Measurements from ENCODE around the gene DCTPP1. TPM values are rescaled to one million over a fixed set of nuclear protein-coding genes. Genes with fewer than 3 reads are reported as not detected.

DCTPP1 gene
- total RNA-seq, 4 donors from 2014 or later, result 7.4 to 28.6 (median 22.7) TPM

DNA sequence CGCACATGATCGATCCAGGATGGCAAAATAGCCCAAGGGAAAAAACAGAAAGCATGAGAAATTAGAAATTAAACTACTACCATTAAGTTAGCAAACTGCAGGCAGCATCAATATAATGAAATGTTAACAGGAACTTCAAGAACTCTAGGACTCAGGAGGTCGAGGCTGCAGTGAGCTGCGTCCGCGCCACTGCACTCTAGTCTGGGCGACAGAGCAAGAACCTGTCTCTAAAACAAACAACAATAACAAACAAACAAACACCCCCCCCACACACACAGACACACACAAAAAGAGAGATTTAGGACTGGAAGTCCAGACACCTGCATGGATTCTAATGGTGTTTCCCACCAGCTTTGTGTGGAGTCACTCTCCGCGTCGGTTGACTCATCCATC, 16.4 kb upstream of the DCTPP1 start:
- intact Hi-C loops (cut with DNase I), result loop anchor here (5.0 kb wide), 1 partner anchor 81 kb away; the partner anchor contains the start of gene ZNF768
- WGBS, 2 donors, result 78 to 80% methylated on average over 9 to 10 of the region's 10 CpGs
- no peak for TF ChIP-seq POLR2A (IDR thresholded peaks at IDR 0.05)
- TF ChIP-seq, protein P1, sequence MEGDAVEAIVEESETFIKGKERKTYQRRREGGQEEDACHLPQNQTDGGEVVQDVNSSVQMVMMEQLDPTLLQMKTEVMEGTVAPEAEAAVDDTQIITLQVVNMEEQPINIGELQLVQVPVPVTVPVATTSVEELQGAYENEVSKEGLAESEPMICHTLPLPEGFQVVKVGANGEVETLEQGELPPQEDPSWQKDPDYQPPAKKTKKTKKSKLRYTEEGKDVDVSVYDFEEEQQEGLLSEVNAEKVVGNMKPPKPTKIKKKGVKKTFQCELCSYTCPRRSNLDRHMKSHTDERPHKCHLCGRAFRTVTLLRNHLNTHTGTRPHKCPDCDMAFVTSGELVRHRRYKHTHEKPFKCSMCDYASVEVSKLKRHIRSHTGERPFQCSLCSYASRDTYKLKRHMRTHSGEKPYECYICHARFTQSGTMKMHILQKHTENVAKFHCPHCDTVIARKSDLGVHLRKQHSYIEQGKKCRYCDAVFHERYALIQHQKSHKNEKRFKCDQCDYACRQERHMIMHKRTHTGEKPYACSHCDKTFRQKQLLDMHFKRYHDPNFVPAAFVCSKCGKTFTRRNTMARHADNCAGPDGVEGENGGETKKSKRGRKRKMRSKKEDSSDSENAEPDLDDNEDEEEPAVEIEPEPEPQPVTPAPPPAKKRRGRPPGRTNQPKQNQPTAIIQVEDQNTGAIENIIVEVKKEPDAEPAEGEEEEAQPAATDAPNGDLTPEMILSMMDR (IDR thresholded peaks at IDR 0.05), result no peak
- no peak for DNase-seq
- Histone ChIP-seq H3K4me1 (peaks cover 9 to 36% (median 18%) of the 10 kb centered on the region in 3 donors), H3K27me3 (no peaks in the 10 kb centered on the region), H3K4me3 (peak overlapping the region; percentile 78 to 91 (median 88)), H3K27ac (peak overlapping the region; percentile 89 to 96 (median 93)), H3K36me3 (peaks cover 0 to 19% (median 5%) of the 10 kb centered on the region in 3 donors), H3K9me3 (no peaks in the 10 kb centered on the region)

GRCh38 chr16:30445408-30446202, 15.8 kb upstream of the DCTPP1 start, which contains the start of gene SEPHS2:
SEPHS2 (minus strand) TSS chr16:30445874; CDS start chr16:30445727, 147 bp downstream.
- Histone ChIP-seq H3K9me3 (no peaks in the 10 kb centered on the region), H3K27ac (peak within 1 kb of the TSS; percentile 89 to 96 (median 93)), H3K27me3 (no peaks in the 10 kb centered on the region), H3K4me3 (peak within 1 kb of the TSS; percentile 78 to 91 (median 88)), H3K36me3 (peaks cover 0 to 19% (median 5%) of the 10 kb centered on the region in 3 donors), H3K4me1 (peaks cover 9 to 36% (median 18%) of the 10 kb centered on the region in 3 donors)
- DNase-seq, result peak; percentile 88
- TF ChIP-seq, protein P1 (IDR thresholded peaks at IDR 0.05), result peak in 5 of 6 experiments; percentile 16 to 40 (median 23)
- peak in 3 of 4 donors; percentile 91 to 93 (median 92) for TF ChIP-seq POLR2A (IDR thresholded peaks at IDR 0.05)
- WGBS, 2 donors, result 1% methylated on average over 21 of the region's 59 CpGs
- intact Hi-C loops (cut with DNase I), result loop anchor here (5.0 kb wide), 1 partner anchor 82 kb away; the partner anchor contains the start of gene ZNF768

- no peaks in the 10 kb centered on the region for H3K27me3 ChIP-seq
- DNase-seq, result no peak
- H3K36me3 ChIP-seq, result peaks cover 0 to 19% (median 5%) of the 10 kb centered on the region in 3 donors
- H3K9me3 ChIP-seq, result no peaks in the 10 kb centered on the region
- peaks cover 9 to 36% (median 18%) of the 10 kb centered on the region in 3 donors for H3K4me1 ChIP-seq
- WGBS, 2 donors, result 38 to 46% methylated on average over 6 of the region's 11 CpGs
- peak overlapping the region; percentile 89 to 96 (median 93) for H3K27ac ChIP-seq
- H3K4me3 ChIP-seq, result peak overlapping the region; percentile 78 to 91 (median 88)
- intact Hi-C loops (cut with DNase I), result loop anchor here (5.0 kb wide), 1 partner anchor 82 kb away; the partner anchor contains the start of gene ZNF768
- no peak for TF ChIP-seq POLR2A (IDR thresholded peaks at IDR 0.05)
- TF ChIP-seq, protein P1 (IDR thresholded peaks at IDR 0.05), result no peak
Measured at GRCh38 chr16:30445149-30445407, 15.2 kb upstream of the DCTPP1 start.

DNA sequence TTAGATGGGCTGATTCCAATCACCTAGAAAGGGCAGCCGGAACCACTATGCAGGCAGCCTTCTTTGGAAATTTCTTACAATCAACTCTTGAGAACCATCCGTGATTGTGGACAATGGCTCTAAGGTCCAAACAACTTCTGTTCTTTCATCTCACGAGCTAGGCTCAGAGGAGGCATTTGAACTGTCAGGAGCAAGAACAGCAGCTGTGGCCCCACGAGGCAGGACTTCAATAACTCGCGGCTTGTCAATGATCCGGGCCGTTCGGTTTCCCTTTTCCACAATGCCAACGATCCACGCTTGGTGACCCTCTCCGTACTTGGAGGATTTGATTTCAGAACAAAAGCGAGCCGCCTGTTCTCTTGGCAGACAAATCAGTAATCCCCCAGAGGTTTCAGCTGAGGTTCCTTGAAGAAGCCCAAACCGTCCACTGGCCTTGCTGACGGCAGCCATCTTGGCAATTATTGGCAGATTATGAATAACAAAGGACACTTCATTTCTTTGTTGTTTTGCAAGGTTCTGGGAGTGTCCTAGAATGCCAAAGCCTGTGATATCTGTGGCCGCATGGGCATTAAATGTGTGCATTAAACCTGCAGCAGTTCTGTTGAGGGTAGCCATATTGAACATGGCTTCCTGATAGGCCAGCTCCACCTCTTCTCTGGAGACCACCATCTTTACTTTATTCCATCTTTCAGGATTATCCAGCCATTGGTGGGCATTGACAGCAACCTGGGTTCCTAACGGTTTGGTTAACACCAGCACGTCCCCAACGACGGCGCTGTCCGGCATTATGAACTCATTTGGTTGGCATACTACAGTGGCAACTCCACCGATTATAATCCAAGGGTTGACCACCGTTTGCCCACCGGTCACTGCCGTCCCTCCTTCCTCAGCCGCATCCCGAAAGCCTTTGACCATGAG, 14.7 kb upstream of the DCTPP1 start:
- H3K27me3 ChIP-seq, result no peaks in the 10 kb centered on the region
- H3K9me3 ChIP-seq, result no peaks in the 10 kb centered on the region
- DNase-seq, result no peak
- TF ChIP-seq POLR2A (IDR thresholded peaks at IDR 0.05), result no peak
- TF ChIP-seq, protein P1 (IDR thresholded peaks at IDR 0.05), result no peak
- H3K36me3 ChIP-seq, result peaks cover 0 to 19% (median 5%) of the 10 kb centered on the region in 3 donors
- H3K27ac ChIP-seq, result peak overlapping the region; percentile 89 to 96 (median 93)
- WGBS, 2 donors, result 92 to 94% methylated on average over 22 to 29 of the region's 29 CpGs
- intact Hi-C loops (cut with DNase I), result loop anchor here (5.0 kb wide), 1 partner anchor 83 kb away; the partner anchor contains the start of gene ZNF768
- H3K4me1 ChIP-seq, result peaks cover 9 to 36% (median 18%) of the 10 kb centered on the region in 3 donors
- peak overlapping the region; percentile 78 to 91 (median 88) for H3K4me3 ChIP-seq
